Activated CD8-positive, alpha-beta T cell treated with anti-CD3 and anti-CD28 coated beads for 36 hours (primary cell): ENCODE measurements around the gene SLC27A1. TPM values are rescaled to one million over a fixed set of nuclear protein-coding genes. Genes with fewer than 3 reads are reported as not detected.

Source experiments
- ATAC-seq: fragments of 200-7000 bp; cut with Tn5 transposase; one replicate; pipeline ENCODE4 v1.10.0; 2021; ENCODE audit warnings: mild to moderate bottlenecking, moderate library complexity
- CTCF ChIA-PET: fragments of 350-600 bp; sonication (Branson Sonifier 250); formaldehyde crosslinking; loops from one replicate; lab custom pipeline; 2021; ENCODE audit warnings: antibody characterized with exemption; lab: Charles Lee
- POLR2A ChIA-PET: fragments of 350-600 bp; sonication (Branson Sonifier 250); formaldehyde crosslinking; loops from one replicate; lab custom pipeline; 2021; ENCODE audit warnings: antibody characterized with exemption; lab: Charles Lee
- DNase-seq: peaks from one replicate; pipeline ENCODE4 v3.0.0-alpha.2; 2020
- H3K27ac Mint-ChIP-seq: one replicate; pipeline ENCODE4 v1.8.0; 2021; ENCODE audit warnings: mild to moderate bottlenecking, mixed read lengths
- H3K27me3 Mint-ChIP-seq: one replicate; pipeline ENCODE4 v1.8.0; 2021; ENCODE audit warnings: mixed read lengths
- H3K36me3 Mint-ChIP-seq: one replicate; pipeline ENCODE4 v1.8.0; 2021; ENCODE audit warnings: low read depth, mixed read lengths
- H3K4me1 Mint-ChIP-seq: one replicate; pipeline ENCODE4 v1.8.0; 2021; ENCODE audit warnings: low read depth, mixed read lengths
- H3K4me3 Mint-ChIP-seq: one replicate; pipeline ENCODE4 v1.8.0; 2021; ENCODE audit warnings: mild to moderate bottlenecking, moderate library complexity, mixed read lengths
- H3K9me3 Mint-ChIP-seq: one replicate; pipeline ENCODE4 v1.8.0; 2021; ENCODE audit warnings: mixed read lengths
- CTCF ChIP-seq: fragments of 200-600 bp; IDR thresholded peaks from one replicate; pipeline ENCODE4 v1.8.0; 2022; ENCODE audit warnings: antibody characterized with exemption, mild to moderate bottlenecking
- intact Hi-C: fragments of 100-400 bp; cut with micrococcal nuclease; formaldehyde crosslinking; loops from one replicate; pipeline ENCODE4 v1.10.0; 2022
- total RNA-seq, 2 experiments: library from RNA; stranded (reverse); gene quantifications; one replicate each; pipeline ENCODE4 v1.2.3, GENCODE V29; 2021

The SLC27A1 gene
- total RNA-seq, 2 experiments from 2014 or later = 3.5 to 3.6 TPM

GRCh38 chr19:17466487-17466850 is 3.9 kb upstream of the SLC27A1 start:
- DNase-seq (no peak), ATAC-seq (no peak)
- no peaks in the 10 kb centered on the region for H3K36me3 Mint-ChIP-seq
- peaks cover 21% of the 10 kb centered on the region for H3K4me1 Mint-ChIP-seq
- intact Hi-C loops = no loop called here
- CTCF ChIA-PET = interaction anchor here (0.6 to 6.0 kb wide), 24 partner anchors 9 to 157 kb away, joined by 3 to 32 read pairs (median 4); partner anchors contain the start of genes BST2, CCDC194, DDA1 and PGLS
- peak; percentile 8 for TF ChIP-seq CTCF
- no peak overlapping the region for H3K4me3 Mint-ChIP-seq
- POLR2A ChIA-PET = interaction anchor here (1.5 kb wide), 1 partner anchor 34 kb away, joined by 3 read pairs; no protein-coding TSS in a partner anchor
- H3K27ac Mint-ChIP-seq = no peak overlapping the region
- no peaks in the 10 kb centered on the region for H3K9me3 Mint-ChIP-seq
- no peaks in the 10 kb centered on the region for H3K27me3 Mint-ChIP-seq

GRCh38 chr19:17467471-17468301 is 2.6 kb upstream of the SLC27A1 start:
- intact Hi-C loops = no loop called here
- ChIA-PET POLR2A (interaction anchor here (1.5 kb wide), 1 partner anchor 36 kb away, joined by 3 read pairs; no protein-coding TSS in a partner anchor), CTCF (interaction anchor here (0.6 to 6.0 kb wide), 8 partner anchors 11 to 76 kb away, joined by 3 to 32 read pairs (median 8); no protein-coding TSS in a partner anchor)
- DNase-seq = no peak
- Mint-ChIP-seq H3K9me3 (no peaks in the 10 kb centered on the region), H3K4me3 (no peak overlapping the region), H3K27me3 (no peaks in the 10 kb centered on the region), H3K4me1 (peaks cover 22% of the 10 kb centered on the region), H3K27ac (no peak overlapping the region), H3K36me3 (no peaks in the 10 kb centered on the region)
- no peak for ATAC-seq
- TF ChIP-seq CTCF = no peak

- no peaks in the 10 kb centered on the region for H3K9me3 Mint-ChIP-seq
- intact Hi-C loops = no loop called here
- ATAC-seq (no peak), DNase-seq (no peak)
- TF ChIP-seq CTCF = no peak
- H3K36me3 Mint-ChIP-seq = no peaks in the 10 kb centered on the region
- H3K27ac Mint-ChIP-seq = no peak overlapping the region
- H3K4me3 Mint-ChIP-seq = peak overlapping the region; percentile 92
- peaks cover 30% of the 10 kb centered on the region for H3K4me1 Mint-ChIP-seq
- no peaks in the 10 kb centered on the region for H3K27me3 Mint-ChIP-seq
- POLR2A ChIA-PET = interaction anchor here (1.4 kb wide), 1 partner anchor 74 kb away, joined by 4 read pairs; no protein-coding TSS in a partner anchor
- CTCF ChIA-PET = interaction anchor here (0.8 to 6.0 kb wide), 5 partner anchors 12 to 106 kb away, joined by 3 to 32 read pairs (median 5); no protein-coding TSS in a partner anchor
These were observed 1.8 kb upstream of the SLC27A1 start for GRCh38 chr19:17468302-17469091.

- no peak for TF ChIP-seq CTCF
These were observed 1.2 kb upstream of the SLC27A1 start for GRCh38 chr19:17469092-17469480.

More at GRCh38 chr19:17469092-17469480, 1.2 kb upstream of the SLC27A1 start:
- no peak for ATAC-seq
- Mint-ChIP-seq H3K9me3 (no peaks in the 10 kb centered on the region), H3K4me3 (peak overlapping the region; percentile 92), H3K27ac (peak overlapping the region; percentile 94), H3K4me1 (peaks cover 31% of the 10 kb centered on the region), H3K36me3 (no peaks in the 10 kb centered on the region), H3K27me3 (no peaks in the 10 kb centered on the region)
- intact Hi-C loops = no loop called here
- CTCF ChIA-PET = interaction anchor here (0.8 to 6.0 kb wide), 3 partner anchors 27 to 106 kb away, joined by 3 to 32 read pairs (median 5); no protein-coding TSS in a partner anchor
- no peak for DNase-seq
- POLR2A ChIA-PET = interaction anchor here (1.4 kb wide), 1 partner anchor 74 kb away, joined by 4 read pairs; no protein-coding TSS in a partner anchor
